Right renal pelvis (tissue), 4 donors: ENCODE measurements around the gene SHC3. TPM values are rescaled to one million over a fixed set of nuclear protein-coding genes. Genes with fewer than 3 reads are reported as not detected.
A peak's percentile ranks its signal among the peaks of the same experiment; 100 is the strongest.

Source experiments
- DNase-seq, 4 donors: peaks; one replicate each; pipeline ENCODE4 v3.0.0-alpha.2; 2013; ENCODE audit warnings: low read depth in 4 of 4, low spot score in 3 of 4, missing footprints in 1 of 4
- polyA plus RNA-seq, 4 donors: library from polyadenylated mRNA; unstranded; fragments of 120-200 nt; gene quantifications; one replicate each; pipeline ENCODE4 v1.2.1, GENCODE V29; 2013; ENCODE audit not compliant: insufficient read length in 4 of 4

The SHC3 gene
- polyA plus RNA-seq, 4 donors = 2.1 to 3.2 (median 2.5) TPM

DNA sequence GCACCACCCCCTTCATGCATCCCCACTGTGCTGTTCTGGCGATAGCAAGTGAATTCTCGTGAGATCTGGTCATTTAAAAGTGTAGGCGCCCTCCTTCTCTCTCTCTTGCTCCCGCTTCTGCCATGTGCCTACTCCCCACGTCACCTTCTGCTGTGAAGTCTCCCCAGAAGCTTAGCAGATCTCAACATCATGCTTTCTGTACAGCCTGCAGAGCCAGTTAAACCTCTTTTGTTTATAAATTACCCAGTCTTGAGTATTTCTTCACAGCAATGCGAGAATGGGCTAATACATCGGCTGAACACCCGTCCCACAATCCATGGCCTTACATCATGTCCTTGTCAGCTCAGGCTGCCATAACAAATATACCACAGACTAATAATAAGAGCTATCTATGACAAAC is 17.4 kb downstream of the SHC3 start:
- no peak for DNase-seq

DNA sequence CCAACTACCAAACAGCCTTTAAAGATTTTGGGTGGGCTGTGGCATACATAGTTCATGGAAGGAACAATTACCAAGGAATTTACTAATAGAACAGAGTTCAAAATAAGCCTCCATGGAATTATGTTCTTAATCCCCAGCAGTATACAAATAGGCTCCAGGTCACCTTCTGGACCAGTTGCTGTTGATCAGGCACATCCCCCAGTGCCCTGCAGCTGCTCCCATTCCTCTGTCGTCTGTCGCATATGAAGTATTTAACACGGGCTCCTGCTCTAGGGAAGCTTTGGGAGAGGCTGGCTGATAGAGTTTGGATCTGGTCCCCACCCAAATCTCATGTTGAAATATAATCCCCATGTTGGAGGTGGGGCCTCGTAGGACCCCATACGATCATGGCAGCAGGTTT is 17.8 kb downstream of the SHC3 start:
- DNase-seq = no peak

DNA sequence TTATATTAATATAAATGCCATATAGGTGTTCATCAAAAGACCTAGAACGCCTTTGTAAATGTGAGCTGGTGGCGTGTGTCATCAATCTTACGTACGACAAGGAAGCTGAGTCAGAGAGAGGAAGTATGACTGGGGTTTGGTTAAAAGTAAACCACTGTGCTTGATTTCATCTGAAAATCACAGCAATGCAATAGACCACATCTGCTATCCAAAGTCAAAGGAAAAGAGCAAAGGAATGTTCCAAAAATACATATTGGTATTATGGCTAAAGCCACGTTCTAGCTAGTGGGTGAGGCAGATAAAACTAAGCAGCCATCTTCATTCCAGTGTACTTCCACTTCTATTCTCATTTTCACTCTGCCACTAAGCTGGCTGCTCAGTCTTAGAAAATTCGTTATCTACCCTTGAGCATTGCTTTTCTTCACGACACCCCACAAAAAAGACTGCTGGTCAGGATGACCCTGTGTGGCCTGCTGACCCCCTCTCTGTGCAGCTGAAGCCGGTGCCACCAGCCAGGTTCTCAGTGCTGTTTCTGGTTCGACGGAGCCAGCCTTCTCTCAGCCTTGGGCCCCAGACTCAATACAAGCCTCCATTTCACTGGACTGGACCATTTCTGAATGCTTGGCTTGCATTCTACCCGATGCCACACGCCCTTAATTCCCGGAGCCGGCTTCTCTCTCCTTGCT is 23.8 kb downstream of the SHC3 start:
- DNase-seq = no peak

DNA sequence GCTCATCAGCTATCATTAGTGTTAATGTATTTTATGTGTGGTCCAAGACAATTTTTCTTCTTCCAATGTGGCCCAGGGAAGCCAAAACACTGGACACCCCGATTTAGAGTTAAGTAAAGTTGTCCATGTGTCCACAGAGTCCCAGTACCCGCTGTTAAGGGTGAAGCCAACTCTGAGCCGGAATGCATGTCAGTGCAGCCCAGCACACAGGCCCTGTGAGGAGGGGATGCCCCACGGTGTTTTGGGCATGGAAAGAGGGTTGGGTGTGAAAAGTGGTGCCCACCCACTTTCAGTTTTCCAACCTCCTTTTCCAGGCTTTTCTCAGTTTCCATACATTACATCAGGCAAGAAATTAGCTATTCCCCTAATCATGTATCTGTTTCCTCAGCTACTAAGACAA is 24.4 kb downstream of the SHC3 start:
- DNase-seq = no peak

DNA sequence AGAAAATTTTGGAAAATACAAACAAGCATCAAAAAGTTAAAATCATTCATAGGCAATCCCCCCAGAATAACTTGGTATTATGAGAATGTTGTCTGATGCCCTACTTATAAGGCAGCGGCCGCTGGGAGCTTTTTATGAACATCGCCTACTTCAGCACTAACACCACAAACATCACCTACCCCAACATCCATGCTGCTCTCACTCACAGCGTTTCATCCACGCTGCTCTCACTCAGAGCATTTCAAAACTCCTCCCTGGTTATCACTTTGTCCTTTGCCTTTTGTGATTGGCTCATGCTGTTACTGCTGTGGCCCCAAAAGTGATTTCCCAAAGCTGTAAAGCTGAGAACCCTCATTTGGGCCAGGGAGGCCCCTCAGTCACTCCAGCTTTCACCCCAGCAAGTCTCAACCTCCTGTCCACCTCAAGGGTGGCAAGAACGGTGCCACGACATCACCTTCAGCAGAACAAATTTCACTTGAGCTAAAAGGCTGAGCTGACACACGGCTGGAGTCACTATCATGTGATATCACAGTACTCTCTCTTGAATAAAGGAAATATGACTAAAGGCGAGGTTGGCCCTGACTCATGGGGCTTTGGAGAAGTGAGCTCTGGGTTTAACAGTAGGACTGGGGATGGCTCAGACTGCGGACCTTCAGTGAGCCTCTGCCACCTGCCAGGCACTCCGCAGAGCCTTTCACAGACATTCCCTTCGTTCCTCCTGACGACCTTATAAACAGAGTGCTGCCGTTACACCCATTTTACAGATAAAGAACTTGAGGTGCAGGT is 25.2 kb downstream of the SHC3 start:
- no peak for DNase-seq

DNA sequence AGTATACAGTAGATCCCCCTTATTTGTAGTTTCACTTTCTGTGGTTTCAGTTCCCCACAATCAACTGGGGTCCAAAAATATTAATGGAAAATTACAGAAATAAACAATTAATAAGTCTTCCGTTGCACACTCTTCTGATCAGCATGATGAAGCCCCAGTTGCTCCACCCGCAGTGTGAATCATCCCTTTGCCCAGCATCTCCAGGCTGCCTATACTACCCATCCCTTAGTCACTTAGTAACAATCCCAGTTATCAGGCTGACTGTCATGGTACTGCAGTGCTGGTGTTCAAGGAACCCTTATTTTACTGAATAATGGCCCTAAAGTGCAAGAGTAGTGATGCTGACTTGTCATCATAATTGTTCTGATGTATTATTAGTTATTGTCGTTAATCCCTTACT is 28.9 kb downstream of the SHC3 start:
- DNase-seq = no peak

DNA sequence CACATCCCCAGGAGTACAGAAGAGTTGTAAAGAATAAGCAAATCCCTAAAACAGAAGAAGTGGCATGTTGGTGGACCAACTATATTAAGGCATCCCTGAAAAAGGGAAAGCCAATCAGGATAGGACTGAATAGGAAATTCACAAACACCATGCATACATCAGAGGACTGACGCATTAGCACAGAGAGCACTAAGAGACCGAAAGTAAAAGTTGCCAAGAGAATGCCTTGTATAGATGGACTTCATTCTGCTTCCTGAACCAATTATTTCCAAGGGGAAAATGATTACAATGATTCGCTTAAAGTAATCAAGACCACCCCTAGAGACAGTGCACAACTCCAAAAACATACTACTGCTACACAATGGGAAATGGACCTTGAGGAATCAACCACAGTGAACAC is 33.5 kb downstream of the SHC3 start:
- no peak for DNase-seq

DNA sequence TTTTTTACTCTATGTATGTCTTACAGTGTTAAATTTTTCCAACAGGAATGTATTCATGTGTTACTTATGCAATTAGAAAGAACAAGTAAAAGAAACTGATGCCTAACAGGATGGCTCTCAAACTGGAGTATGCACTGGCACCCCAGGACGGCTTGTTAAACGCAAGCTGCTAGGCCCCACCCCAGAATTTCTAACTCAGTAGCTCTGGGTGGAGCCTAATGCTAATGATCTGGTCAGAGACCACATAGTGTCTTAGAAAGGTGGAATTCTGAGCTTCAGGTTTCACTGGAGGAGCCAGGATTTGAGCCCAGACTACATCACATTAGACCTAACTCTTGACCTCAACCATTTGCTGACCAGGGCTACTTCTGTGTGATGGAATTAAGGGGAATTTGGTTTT is 34.4 kb downstream of the SHC3 start:
- DNase-seq = no peak

DNA sequence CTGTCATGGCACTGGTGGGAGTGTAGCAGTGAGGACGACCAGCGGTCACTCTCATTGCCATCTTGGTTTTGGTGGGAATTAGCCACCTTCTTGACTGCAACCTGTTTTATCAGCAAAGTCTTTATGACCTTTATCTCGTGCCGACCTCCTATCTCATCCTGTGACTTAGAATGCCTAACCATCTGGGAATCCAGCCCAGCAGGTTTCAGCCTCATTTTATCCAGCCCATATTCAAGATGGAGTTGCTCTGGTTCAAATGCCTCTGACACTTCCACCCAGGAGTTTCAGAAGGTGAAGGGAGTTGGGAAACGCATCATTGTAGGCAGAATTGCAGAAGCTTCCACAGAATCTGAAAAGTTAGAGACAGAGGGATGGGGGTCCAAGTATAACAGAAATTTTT is 35.4 kb downstream of the SHC3 start:
- DNase-seq = no peak

DNA sequence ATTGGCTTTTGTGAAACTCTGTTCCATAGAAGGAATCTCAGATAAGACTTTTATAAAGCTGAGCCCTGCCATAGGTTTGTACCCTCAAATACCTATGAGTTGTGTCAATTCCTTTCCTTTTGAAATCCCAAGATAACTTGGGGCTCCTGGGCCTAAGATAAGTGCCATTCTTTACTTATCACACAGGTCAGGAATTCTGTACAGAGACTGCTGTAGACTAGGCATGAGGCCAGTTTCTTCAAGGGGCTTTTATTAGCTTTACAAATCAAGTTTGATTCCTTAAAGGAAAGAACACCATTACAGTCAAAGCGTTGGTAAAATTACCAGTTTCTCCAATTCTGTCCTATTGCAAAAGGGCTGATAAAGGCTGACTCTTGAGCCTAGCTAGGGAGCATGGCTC is 39.2 kb downstream of the SHC3 start:
- DNase-seq = peak in 1 of 4 donors; percentile 1

DNA sequence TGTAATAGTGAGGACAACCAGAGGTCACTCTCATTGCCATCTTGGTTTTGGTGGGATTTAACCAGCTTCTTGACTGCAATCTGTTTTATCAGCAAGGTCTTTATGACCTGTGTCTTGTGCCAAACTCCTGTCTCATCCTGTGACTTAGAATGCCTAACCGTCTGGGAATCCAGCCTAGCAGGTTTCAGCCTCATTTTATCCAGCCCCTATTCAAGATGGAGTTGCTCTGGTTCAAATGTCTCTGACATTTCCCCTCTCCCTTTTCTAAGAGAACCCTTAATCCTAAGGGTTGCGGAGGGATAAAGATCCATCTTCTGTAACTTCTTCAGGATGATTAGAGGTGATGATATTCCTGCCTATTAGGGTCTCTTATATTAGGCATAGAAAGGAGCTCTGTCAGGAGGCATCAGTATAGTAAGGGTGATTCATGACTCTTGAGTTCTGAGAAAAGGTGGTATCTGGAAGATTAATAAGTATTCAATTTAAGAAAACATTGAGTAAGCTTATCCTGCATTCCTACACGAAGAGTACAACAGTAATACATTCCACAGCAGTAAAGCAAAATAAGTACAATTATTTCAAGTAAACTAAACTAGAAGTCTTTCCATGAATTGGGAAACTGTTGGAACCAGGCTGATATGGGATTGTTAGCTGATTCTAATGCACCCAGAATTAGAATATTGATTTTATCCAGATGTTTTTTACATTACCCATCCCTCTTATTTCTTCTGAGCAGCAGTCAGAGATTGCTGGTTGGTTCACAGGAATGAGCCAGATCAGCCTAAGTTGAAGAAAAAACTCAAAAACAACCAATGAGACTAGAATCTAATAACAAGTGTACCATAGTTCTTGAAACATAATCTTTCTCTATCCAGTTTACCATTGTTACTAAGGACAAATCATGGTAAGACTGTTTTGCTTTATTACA is 39.9 kb downstream of the SHC3 start:
- no peak for DNase-seq

DNA sequence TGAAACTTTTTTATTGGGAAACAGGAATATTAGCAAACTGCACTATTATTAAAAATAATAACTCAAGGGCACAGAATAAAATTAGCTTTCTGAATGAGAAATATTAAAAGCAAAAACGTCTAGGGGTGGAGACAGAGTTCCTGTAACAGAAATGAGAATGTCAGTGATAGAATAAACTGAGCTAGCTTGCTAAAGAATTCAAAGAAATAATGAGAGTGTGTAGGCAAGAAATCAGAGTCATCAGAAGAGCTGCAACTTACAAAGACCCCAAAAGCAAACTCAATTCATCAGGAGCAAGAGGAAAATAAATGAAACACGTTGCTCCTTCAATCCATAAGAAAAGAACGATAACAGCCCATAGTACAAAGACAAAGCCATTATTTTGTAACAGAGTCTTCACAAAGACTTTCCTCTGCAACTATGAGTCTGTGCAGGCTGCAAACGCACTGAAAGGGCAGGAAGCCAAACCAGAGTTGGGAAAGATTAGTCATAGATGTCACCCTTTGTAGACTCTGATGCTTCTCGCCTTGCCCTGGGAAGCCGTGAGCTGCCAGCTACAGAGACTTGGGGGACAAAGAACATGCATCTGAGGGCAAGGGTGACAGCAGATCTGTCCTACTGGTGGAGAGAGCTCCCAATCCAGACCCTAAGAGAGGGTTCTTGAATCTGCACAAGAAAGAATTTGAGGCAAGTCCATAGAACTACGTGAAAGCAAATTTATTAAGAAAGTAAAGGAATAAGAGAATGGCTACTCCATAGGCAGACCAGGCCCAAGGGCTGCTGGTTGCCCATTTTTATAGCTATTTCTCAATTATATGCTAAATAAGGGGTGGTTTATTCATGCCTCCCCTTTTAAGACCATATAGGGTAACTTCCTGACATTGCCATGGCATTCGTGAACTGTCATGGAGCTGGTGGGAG is 40.8 kb downstream of the SHC3 start:
- DNase-seq = no peak

DNA sequence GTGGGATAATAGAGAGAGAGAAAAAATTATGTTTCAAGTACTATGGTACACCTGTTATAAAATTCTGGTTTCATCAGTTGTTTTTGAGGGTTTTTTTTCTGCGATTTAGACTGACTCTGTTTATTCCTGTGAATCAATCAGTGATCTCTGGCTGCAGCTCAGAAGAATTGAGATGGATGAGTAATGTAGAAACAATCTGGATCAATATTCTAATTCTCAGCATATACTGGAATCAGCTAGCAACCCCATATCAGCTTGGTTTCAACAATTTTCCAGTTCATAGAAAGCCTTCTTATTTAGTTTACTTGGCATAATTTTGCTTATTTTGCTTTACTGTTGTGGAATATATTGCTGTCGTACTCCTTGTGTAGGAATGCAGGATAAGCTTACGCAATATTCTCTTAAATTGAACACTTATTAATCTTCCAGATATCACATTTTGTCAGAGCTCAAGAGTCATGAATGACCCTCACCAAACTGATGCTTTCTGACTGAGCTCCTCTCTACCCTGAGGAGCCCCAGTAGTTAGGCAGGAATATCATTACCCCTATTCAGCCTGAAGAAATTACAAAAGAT is 42.9 kb downstream of the SHC3 start:
- no peak for DNase-seq

DNA sequence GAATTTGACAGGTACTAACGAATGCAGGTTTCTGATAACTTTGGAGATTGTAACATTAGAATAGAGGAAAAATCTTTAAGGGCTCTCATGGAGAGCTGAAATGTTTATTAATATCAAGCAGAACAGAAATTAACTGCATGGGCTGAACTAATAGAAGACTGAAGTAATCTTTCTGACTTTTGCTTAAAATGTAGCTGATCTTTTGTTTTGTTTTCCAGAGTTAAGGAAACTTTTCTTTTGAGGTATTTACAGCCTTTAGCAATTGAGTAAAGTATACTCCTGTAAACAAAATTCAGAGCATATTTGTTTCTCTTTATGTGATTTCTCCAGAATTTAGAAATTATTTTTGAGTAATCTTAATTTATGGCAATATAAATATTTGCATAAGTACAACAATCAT is 43.9 kb downstream of the SHC3 start:
- no peak for DNase-seq

DNA sequence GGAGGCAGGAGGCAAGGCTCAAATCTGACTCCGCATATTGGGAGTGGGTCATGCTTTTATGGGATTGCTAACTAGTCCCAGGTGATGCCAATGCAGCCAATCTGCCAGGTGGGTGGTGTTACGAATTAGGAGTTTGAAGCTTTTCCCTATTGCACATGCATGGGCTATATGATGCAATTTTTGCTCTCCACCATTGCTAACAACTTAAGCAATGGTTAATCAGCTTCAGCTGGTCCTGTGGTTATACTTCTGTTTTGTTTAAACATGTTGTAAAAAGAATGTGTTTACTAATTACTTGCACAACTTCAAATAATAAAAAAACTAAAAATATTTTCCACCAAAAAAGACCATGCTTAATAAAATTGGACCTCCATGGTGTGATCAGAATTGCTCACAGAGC is 55.7 kb downstream of the SHC3 start:
- DNase-seq = no peak

DNA sequence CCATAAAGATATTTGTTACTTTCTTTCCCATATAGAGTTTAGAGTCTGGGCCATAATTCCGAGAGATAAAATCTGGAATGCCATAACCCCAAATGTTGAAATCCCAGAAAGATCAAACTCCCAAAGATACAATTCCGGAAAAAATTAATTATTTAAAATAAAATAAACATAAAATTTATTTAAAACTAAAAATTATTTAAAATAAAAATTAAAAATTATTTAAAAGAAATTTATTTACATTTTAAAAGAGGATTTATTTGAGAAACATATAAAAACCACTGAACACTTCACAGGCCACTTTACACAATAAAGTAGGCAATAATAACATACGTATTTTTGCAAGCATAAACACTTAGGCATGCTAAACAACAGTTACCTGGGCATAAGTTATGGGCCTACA is 57.9 kb downstream of the SHC3 start:
- no peak for DNase-seq

DNA sequence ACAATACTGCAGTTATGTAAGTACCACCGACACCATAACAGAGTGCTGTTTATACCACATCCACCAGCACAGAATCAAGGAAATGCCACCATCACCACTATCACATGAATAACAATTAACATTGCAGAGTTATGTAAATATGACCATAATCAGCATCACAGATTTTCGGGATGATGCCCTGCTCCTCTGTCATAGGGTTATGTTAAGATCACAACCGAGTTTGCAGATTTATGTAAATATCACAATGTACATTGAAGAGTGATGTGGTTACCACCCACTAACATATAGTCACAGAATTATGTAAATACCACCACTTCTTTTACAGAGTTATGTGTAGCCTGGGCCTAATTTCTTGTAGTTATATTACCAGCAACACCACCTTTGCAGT is 61.8 kb downstream of the SHC3 start:
- no peak for DNase-seq

DNA sequence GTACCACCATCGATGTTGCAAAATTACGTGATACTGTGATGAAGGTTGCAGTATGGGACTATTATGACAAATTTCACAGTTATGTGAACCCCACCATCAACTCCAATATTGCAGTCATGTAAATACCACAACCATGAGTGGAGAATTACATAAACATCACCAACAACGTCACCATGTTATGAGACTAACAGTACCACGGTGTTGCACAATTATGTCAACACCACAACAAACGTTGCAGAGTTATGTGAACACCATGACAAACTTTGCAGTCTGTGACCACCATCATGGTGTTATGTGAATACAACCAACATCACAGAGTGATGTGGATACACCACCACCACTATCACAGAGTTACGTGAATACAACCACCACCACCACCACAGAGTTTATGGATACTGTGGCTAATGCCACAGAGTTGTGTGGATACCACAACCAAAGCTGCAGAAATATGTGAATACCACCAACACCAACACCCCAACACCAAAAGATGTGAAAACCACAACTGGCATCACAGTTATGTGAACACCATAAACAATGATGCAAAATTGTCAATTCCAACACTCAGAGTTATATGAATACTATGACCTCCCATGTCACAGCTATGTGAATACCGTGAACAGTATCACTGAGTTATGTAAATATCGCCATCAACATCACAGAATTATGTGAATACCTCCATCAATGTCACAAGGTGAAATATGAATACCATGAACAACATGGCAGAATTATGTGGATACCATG is 62.4 kb downstream of the SHC3 start:
- DNase-seq = no peak

DNA sequence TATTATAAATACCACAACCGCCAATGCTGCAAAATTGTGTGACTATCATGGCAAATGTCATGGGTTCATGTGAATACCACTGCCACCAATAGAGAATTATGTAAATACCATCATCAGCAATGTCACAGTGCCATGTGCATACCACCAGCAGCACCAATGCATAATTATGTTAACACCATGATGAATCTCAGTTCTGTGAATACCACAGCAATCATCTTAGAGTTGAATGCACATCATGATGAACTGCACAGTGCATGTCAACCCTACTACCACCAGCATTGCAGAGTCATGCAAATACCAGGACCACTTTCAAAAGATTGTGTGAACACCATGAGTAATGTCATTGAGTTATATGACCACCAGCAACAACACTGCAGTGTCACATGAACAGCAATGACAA is 63.2 kb downstream of the SHC3 start:
- DNase-seq = no peak
